A549 (cell line): ENCODE measurements around the gene RIPOR2.

Experiments used
- CEBPB ChIP-seq, 2 experiments: fragments of >200 bp in 1 of 2; sonication (Bioruptor Twin) in 1 of 2; formaldehyde crosslinking in 1 of 2; IDR thresholded peaks; 2 replicates each; pipeline ENCODE4 v1.6.1; 2012 to 2016
- TF ChIP-seq, protein P1 (sequence below): fragments of >200 bp; sonication (Bioruptor Twin); formaldehyde crosslinking; IDR thresholded peaks from 3 replicates; pipeline ENCODE4 v1.5.1; 2016

DNA sequence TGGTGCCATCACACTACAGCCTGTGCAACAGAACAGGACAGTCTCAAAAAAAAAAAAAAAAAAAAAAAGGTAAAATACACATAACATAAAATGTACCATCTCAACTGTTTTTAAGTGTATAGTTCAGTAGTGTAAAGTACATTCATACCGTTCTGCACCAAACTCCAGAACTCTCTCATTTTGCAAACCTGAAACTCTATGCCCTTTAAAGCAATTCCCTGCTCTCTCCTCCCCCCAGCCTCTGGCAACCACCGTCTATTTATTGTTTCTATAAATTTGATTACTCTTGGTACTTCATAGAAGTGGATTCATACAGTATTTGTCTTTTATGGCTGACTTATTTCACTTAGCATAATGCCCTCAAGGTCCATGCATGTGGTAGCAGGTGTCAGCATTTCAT, 12.9 kb downstream of the RIPOR2 start:
- TF ChIP-seq CEBPB (IDR thresholded peaks at IDR 0.05), result no peak
- TF ChIP-seq, protein P1, sequence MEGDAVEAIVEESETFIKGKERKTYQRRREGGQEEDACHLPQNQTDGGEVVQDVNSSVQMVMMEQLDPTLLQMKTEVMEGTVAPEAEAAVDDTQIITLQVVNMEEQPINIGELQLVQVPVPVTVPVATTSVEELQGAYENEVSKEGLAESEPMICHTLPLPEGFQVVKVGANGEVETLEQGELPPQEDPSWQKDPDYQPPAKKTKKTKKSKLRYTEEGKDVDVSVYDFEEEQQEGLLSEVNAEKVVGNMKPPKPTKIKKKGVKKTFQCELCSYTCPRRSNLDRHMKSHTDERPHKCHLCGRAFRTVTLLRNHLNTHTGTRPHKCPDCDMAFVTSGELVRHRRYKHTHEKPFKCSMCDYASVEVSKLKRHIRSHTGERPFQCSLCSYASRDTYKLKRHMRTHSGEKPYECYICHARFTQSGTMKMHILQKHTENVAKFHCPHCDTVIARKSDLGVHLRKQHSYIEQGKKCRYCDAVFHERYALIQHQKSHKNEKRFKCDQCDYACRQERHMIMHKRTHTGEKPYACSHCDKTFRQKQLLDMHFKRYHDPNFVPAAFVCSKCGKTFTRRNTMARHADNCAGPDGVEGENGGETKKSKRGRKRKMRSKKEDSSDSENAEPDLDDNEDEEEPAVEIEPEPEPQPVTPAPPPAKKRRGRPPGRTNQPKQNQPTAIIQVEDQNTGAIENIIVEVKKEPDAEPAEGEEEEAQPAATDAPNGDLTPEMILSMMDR, result no peak
